ENCODE measurements around the gene ICOS.
"Not testable (repeated sequence)": the region's sequence is repeated elsewhere in the genome, so short reads cannot be mapped to it uniquely, and the experiment has no call there.

ICOS gene

GRCh38 chr2:203973676-203974075 is 37.1 kb downstream of the ICOS start:
- DNase-seq (ENCODE audit: low spot score), result no peak

- DNase-seq (ENCODE audit: low spot score), result no peak
Observed at GRCh38 chr2:203975912-203976311, 39.3 kb downstream of the ICOS start.

GRCh38 chr2:203982276-203982675 is 45.7 kb downstream of the ICOS start:
- no peak for DNase-seq (ENCODE audit: low spot score)

GRCh38 chr2:203983064-203983715 is 46.6 kb downstream of the ICOS start:
- no peak for DNase-seq (ENCODE audit: low spot score)

DNA sequence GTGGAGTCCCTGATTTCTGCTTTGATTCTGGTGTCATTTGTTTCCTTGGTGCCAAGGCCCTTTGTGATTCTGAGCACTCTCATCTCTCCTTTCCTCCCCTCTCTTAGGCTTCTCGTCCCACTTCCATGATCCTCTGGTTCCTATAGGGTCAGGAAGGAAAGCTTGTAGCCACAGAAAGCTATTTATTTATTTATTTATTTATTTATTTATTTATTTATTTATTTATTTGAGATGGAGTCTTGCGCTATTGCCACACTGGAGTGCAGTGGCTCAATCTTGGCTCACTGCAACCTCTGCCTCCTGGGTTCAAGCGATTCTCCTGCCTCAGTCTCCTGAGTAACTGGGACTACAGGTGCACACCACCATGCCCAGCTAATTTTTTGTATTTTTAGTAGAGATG is 49.4 kb downstream of the ICOS start:
- not testable (repeated sequence) for DNase-seq (ENCODE audit: low spot score)

- DNase-seq (ENCODE audit: low spot score), result no peak
Observed at GRCh38 chr2:203987959-203988358, 51.4 kb downstream of the ICOS start.

GRCh38 chr2:203988500-203989260 is 52.1 kb downstream of the ICOS start:
- DNase-seq (ENCODE audit: low spot score), result no peak

GRCh38 chr2:203989521-203989920 is 53.0 kb downstream of the ICOS start:
- no peak for DNase-seq (ENCODE audit: low spot score)

DNA sequence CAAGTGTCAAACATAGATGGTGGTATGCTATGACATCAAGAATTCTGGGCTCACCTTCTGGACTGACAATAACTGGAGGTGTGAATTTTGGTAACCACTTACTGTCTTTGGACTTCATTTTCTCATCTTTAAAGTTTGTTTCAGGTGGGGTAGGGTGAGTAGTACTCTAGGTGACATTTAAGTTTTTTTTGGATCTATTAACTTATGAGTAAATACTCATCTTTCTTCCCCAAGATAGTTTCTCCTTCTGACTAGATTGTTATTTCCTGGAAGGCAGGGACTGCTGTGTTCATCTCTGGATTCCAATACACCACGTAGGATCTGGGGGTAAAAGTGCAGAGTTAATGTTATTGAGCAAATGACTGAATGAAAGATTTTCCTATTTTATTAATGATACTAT is 55.9 kb downstream of the ICOS start:
- no peak for DNase-seq (ENCODE audit: low spot score)

GRCh38 chr2:203993011-203993410 is 56.4 kb downstream of the ICOS start:
- DNase-seq (ENCODE audit: low spot score), result no peak

DNA sequence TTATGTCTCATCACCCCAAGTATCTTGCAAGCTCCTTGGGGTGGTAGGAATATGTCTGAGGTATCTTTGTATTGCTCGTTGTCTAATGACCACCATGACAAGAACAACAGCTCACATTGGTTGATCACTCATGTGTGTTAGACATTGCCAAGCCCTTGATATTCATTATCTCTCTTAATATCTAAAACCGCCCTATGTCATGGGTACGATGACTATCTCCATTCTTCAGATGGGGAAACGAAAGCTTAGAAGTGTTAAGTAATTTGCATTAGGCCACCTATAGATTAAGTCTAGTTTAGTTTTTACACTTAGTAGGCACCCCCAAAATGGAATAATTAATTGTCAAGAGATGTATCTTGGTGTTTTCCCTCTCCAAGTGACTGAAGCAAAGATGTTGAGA is 57.0 kb downstream of the ICOS start:
- no peak for DNase-seq (ENCODE audit: low spot score)

DNA sequence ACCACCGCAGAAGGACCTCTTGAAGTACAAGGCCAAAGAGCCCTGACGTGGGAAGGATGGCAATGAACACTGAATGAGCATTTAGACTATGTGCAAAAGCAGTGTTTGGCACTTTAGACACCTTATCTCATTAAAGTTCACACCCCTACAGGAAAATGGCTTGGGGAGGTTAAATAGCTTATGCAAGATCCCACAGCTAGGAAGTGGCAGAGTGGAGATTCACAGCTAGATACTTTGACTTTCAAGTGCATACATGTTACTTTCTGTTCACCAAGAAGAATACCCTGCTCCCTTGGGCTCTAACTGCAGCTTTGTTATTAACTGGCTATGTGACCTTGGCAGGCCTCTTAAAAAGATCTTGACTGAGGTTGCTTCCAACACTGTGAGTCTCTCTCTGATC is 58.2 kb downstream of the ICOS start:
- no peak for DNase-seq (ENCODE audit: low spot score)

DNA sequence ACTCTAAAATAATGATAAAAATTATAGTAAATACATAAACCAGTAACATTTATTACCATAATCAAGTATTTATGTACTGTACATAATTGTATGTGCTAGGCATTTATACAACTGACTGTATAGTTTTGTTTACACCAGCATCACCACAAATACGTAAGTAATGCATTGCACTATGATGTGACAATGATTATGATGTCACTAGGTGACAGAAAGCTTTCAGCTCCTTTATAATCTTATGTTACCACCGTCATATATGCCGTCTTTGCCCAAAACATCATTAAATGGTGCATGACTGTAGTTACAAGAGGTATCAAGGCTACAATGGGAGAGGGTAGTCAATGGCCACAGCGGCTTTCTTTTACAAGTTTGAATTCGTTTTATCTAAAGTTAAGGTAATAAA is 60.1 kb downstream of the ICOS start:
- DNase-seq (ENCODE audit: low spot score), result no peak

DNA sequence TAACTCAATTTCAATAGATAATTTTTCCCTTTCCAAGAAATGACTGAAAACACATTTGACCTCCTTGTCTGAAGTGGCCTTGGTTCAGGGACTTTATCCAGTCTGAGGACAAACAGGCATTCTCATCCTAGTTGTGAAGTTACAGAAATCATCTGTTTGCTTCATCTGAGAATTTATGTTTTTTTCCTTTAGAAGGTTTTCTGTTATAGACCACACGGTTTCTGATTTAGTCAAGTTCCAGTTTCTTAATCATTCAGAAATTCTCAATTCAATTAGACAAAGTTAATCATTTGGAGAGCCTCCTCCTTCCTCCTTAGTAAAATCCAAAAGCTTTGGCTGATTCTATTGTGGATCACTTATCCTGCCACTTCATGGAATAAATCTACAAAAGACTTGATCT is 60.9 kb downstream of the ICOS start:
- no peak for DNase-seq (ENCODE audit: low spot score)

- no peak for DNase-seq (ENCODE audit: low spot score)
Observed at GRCh38 chr2:203997980-203998809, 61.6 kb downstream of the ICOS start.

DNA sequence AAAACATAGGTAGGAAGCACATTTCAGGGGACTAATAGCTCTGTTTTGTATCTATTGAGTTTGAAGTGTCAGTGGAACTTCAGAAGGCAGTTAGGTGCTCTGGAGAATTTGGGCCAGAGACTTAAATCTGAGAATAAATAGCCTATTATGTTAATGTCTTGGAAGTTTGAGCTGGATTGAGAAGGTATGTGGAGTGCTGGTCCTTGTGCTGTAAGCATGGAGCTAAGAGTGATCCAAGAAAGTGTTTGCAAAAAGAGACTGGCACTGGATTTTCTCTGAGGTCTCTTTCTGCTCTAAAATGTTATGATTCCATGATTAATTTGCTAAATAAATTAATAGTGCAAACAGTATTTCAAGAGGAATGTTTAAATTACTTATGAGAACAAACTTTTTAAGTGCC is 63.3 kb downstream of the ICOS start:
- DNase-seq (ENCODE audit: low spot score), result no peak

DNA sequence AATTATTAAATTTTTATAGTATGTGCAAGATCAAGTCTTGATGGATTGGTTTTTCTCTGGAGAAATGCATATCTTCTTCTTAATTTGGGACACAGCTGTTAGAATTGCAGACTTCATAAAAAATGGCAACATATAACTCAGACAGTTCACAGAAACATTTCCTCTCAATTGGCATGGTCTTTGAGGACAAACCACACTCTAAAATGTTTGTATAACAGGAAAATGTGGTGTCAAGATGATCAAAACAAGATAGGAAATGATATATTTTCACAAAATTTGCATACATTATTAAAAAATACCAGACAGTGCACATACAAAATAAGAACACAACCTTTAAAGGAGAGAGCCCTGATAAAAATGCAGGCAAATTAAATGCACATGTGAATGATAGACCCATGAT is 63.9 kb downstream of the ICOS start:
- no peak for DNase-seq (ENCODE audit: low spot score)

DNA sequence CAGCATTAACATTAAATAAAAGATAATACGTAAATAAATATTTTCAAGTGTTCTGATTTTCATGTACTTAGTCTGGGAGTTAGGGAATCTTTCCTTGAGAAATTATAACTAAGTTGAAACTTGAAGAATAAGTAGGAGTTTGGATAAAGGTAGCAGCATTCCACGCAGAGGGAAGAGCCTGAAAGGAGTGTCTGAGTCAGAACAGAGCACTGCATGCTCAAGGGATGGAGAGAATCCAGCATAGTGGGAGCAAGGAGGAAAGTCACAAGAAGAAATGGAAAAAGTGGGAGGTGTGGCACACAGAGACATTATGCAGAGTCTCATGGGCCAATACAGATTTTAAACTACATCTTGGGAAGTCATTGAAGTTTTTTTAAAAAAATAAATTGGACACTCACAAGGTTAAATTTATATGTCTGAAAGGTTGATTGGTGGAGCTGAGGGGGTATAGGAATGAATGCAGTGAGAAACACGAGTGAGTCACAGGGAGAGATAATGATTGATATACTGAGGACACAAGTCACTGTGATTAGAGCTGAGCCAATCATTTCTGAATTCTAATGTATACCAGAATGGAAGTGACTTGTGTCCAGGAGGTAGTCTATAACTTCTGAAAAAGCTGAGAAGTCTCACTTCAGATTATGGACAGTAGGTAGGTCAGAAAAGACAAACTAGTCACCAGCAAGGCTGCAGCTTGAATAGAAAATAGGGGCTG is 66.9 kb downstream of the ICOS start:
- DNase-seq (ENCODE audit: low spot score), result no peak

DNA sequence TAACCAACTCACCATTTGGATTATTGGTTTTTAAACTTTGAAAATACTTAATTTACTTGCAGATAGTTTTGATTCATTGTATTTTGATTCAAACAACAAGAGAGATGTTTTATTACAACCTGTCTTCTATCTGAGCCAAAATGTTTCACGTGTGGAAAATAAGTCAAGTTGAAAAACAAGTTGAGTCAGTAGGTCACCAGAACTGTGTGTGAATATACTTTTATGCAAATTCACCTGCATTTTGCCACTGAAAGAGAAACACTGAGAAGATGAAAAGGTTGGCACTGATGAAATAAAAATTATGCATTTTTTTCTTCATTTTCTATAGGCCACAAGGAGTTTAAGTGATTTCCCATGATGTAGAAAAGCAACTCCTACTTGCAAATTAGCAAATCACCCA is 68.3 kb downstream of the ICOS start:
- no peak for DNase-seq (ENCODE audit: low spot score)

GRCh38 chr2:204005940-204006721 is 69.6 kb downstream of the ICOS start:
- DNase-seq (ENCODE audit: low spot score), result no peak

DNA sequence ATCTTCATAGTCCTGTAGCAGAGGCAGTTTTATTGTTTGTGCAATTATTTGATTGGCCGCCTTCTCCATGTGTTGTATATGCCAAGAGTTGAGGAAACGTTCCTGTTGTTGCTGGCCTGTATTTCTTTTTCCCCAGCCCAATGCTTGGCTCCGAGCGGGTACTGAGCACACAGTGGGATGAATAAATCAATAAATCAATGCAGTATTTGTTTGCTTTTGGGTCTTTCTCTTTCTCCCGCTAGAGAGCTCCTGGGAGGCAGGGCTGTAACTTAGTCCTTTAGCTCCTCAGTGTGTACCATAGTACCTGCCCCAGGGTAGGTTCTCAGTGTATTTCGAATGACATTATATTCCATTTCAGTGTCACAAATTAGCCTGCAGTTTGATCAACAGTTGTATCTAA is 71.8 kb downstream of the ICOS start:
- no peak for DNase-seq (ENCODE audit: low spot score)
